RWPE2 (cell line): ENCODE measurements around the gene C3orf22.
A peak's percentile ranks its signal among the peaks of the same experiment; 100 is the strongest.

ENCODE experiments used
- ATAC-seq: fragments of 200-7000 bp; cut with Tn5 transposase; 3 replicates; pipeline ENCODE4 v1.9.1; 2021; ENCODE audit warnings: low read depth
- DNase-seq: peaks from one replicate; pipeline ENCODE4 v3.0.0-alpha.2; 2020; ENCODE audit warnings: low spot score
- H3K27ac ChIP-seq: fragments of 450-650 bp; 2 replicates; pipeline ENCODE4 v1.5.1; 2017; ENCODE audit warnings: mild to moderate bottlenecking; ENCODE audit not compliant: poor library complexity, severe bottlenecking
- H3K27me3 ChIP-seq: fragments of 250-450 bp; sonication (Bioruptor Pico); 2 replicates; pipeline ENCODE4 v1.5.1; 2021; ENCODE audit warnings: mild to moderate bottlenecking, moderate library complexity; ENCODE audit not compliant: insufficient read depth, poor library complexity, severe bottlenecking
- H3K36me3 ChIP-seq: fragments of 250-450 bp; sonication (Bioruptor Pico); 2 replicates; pipeline ENCODE4 v1.5.1; 2020; ENCODE audit warnings: low read depth, mild to moderate bottlenecking, moderate library complexity
- H3K4me1 ChIP-seq: fragments of 250-450 bp; sonication (Bioruptor Pico); 2 replicates; pipeline ENCODE4 v1.5.1; 2021; ENCODE audit warnings: mild to moderate bottlenecking, moderate library complexity; ENCODE audit not compliant: insufficient read depth, poor library complexity, severe bottlenecking
- H3K4me3 ChIP-seq: fragments of 250-450 bp; sonication (Bioruptor Pico); 2 replicates; pipeline ENCODE4 v1.5.1; 2021; ENCODE audit warnings: mild to moderate bottlenecking, moderate library complexity; ENCODE audit not compliant: severe bottlenecking
- H3K9me3 ChIP-seq: fragments of 250-450 bp; sonication (Bioruptor Pico); 2 replicates; pipeline ENCODE4 v1.5.1; 2021; ENCODE audit warnings: mild to moderate bottlenecking, moderate library complexity; ENCODE audit not compliant: severe bottlenecking
- TF ChIP-seq, protein P1 (sequence below): fragments of 450-650 bp; IDR thresholded peaks from one replicate; pipeline ENCODE4 v1.5.1; 2017; ENCODE audit warnings: mild to moderate bottlenecking, moderate library complexity; ENCODE audit not compliant: poor library complexity, severe bottlenecking

Gene C3orf22

DNA sequence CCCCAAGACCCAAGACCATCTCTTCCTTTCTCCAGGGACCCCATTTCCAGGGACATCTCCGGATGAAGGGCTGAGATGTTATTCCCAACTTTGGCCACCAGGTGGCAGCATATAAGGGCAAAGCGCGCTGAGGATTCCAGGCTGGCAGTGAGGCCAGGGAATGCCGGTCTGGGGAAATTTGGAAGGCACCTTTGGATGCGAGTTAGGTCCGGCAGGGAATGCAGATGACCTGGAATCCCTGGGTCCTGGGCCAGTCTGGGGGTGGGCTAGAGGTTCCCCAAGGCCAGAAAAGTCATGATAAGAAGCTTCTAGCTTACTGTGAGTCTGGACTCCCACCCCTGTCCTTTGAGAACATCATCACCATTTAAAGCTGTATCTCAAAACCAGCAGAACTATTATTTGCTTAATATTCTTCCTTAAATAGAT, 36.4 kb downstream of the C3orf22 start:
- Histone ChIP-seq H3K9me3 (no peaks in the 10 kb centered on the region), H3K27ac (no peak overlapping the region), H3K27me3 (peaks cover 17% of the 10 kb centered on the region), H3K4me1 (no peaks in the 10 kb centered on the region), H3K4me3 (no peak overlapping the region), H3K36me3 (no peaks in the 10 kb centered on the region)
- TF ChIP-seq, protein P1, sequence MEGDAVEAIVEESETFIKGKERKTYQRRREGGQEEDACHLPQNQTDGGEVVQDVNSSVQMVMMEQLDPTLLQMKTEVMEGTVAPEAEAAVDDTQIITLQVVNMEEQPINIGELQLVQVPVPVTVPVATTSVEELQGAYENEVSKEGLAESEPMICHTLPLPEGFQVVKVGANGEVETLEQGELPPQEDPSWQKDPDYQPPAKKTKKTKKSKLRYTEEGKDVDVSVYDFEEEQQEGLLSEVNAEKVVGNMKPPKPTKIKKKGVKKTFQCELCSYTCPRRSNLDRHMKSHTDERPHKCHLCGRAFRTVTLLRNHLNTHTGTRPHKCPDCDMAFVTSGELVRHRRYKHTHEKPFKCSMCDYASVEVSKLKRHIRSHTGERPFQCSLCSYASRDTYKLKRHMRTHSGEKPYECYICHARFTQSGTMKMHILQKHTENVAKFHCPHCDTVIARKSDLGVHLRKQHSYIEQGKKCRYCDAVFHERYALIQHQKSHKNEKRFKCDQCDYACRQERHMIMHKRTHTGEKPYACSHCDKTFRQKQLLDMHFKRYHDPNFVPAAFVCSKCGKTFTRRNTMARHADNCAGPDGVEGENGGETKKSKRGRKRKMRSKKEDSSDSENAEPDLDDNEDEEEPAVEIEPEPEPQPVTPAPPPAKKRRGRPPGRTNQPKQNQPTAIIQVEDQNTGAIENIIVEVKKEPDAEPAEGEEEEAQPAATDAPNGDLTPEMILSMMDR, result peak; percentile 89
- no peak for DNase-seq
- ATAC-seq, result peak; percentile 32; the same call in 1 of the 3 replicates

DNA sequence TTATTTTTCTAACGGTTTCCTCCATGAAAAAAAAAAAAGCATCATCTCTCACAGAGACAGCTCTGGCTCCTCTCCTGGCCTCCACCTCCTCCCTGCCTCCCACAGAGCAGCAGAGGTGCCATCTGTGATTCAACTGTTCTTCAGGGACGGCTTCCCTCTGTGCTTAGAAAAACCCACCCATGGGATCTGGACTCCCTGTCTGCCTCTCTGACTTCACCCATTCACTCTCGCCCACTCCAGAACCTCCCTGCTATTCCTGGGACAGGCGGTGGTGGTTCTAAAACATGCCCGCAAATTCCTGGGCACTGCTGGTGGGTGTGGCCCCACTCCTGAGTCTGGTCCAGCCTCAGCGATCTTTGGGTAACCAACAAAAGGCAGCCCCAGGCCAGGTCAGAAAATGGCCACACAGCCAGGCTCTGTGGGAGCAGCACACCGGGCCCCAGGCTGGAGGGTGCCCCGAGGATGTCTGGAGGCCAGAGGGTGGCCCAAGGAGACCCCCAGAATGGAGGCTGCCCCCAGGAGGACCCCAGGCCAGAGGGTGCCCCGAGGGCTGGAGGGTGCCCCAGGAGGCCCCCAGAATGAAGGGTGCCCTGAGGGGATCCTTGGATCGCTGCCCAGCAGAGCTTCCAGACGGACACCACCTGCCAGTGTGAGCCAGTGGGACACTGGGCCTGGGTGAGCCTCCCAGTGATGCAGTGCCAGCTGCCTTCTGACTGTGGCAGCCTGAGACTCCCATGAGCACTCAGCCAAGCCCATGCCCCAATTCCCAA, 37.4 kb downstream of the C3orf22 start:
- TF ChIP-seq, protein P1, result no peak
- H3K36me3 ChIP-seq, result no peaks in the 10 kb centered on the region
- no peak for DNase-seq
- H3K4me1 ChIP-seq, result no peaks in the 10 kb centered on the region
- no peaks in the 10 kb centered on the region for H3K9me3 ChIP-seq
- no peak overlapping the region for H3K4me3 ChIP-seq
- peaks cover 17% of the 10 kb centered on the region for H3K27me3 ChIP-seq
- H3K27ac ChIP-seq, result no peak overlapping the region
- ATAC-seq, result no peak

DNA sequence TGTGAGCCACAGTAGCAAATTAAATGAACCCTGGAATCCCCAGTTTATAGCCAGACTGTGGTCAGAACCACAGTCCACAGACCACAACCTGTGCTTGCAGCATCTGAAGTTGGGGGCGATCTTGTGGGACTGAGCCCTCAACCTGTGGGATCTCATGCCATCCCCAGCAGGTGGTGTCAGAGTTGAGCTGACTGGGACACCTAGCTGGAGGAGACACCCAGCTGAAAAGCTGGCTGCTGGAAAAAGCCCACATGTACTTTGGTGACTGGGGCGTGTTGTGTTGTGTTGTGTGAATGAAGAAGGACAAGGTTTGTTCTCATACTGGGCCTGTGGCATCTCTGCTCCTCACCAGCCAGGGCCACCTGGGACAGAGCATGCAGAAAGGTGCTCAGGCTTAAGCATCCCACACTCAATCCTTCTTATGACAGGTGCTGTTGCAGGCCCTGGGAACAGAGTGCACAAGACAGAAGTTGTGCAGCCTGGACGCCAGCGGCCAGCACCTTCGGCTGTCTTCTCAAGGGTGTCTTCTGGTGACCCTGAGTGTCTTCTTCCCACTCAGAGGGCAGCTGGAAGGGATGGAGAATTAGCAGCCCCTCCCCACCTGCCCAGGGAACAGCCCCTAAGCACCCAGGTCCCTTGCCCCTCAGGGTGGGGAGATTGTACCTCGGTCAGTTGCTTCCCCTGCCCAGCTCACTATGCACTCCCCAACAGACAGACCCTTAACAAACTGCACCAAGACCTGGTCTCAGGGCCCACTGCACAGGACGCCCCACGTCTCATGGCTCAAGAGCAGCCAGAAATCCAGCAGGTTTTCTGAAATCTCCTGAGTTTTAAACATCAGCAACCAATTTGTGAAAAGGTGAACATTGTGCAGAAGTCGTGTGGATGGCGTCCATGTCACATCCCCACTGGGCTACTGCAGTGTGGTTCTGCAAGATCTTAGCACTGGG, 39.0 kb downstream of the C3orf22 start:
- Histone ChIP-seq H3K36me3 (no peaks in the 10 kb centered on the region), H3K27ac (no peak overlapping the region), H3K27me3 (peaks cover 17% of the 10 kb centered on the region), H3K4me3 (no peak overlapping the region), H3K4me1 (no peaks in the 10 kb centered on the region), H3K9me3 (no peaks in the 10 kb centered on the region)
- TF ChIP-seq, protein P1, result no peak
- ATAC-seq (no peak), DNase-seq (peak; percentile 45)

DNA sequence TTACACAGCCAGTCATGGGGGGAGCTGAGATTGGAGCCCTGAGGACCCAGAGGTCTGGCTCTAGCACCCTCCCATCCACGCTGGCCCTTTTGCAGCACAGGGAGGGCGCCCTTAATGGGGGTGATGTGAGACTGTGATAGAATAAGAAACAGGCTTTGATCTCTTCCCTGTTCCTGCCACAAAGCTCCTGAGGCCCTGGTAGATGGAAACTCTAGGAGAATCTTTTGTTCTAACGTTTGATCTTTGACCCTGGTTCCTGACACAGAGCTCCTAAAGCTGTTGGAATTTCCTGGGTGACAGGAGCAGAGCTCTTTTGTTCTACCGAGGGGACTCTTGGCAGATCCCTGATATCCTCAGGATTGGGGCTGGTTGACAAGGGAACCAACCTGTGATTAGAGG, 40.0 kb downstream of the C3orf22 start:
- no peak overlapping the region for H3K4me3 ChIP-seq
- no peaks in the 10 kb centered on the region for H3K4me1 ChIP-seq
- TF ChIP-seq, protein P1, result no peak
- H3K27ac ChIP-seq, result no peak overlapping the region
- peaks cover 14% of the 10 kb centered on the region for H3K27me3 ChIP-seq
- H3K9me3 ChIP-seq, result no peaks in the 10 kb centered on the region
- DNase-seq, result no peak
- no peaks in the 10 kb centered on the region for H3K36me3 ChIP-seq
- ATAC-seq, result no peak
